Measurements from ENCODE around the gene AVPR1A. TPM values are rescaled to one million over a fixed set of nuclear protein-coding genes. Genes with fewer than 3 reads are reported as not detected.
A peak's percentile ranks its signal among the peaks of the same experiment; 100 is the strongest.
"Not testable (repeated sequence)": the region's sequence is repeated elsewhere in the genome, so short reads cannot be mapped to it uniquely, and the experiment has no call there.

AVPR1A gene
- polyA plus RNA-seq = not detected

- Mint-ChIP-seq H3K4me1 (peaks cover 0 to 5% (median 0%) of the 10 kb centered on the region in 3 donors), H3K27me3 (peaks cover 40% of the 10 kb centered on the region), H3K36me3 (peaks cover 2% of the 10 kb centered on the region), H3K4me3 (peak within 1 kb of the TSS in 2 of 4 donors; percentile 27 to 39), H3K9me3 (peaks cover 0 to 8% (median 4%) of the 10 kb centered on the region in 3 donors), H3K27ac (peak within 1 kb of the TSS in 2 of 3 donors; percentile 47 to 57)
These were observed at the start of gene AVPR1A for GRCh38 chr12:63150713-63151622. Gene AVPR1A (minus strand): TSS chr12:63151201. CDS start chr12:63150836, 365 bp downstream.

DNA sequence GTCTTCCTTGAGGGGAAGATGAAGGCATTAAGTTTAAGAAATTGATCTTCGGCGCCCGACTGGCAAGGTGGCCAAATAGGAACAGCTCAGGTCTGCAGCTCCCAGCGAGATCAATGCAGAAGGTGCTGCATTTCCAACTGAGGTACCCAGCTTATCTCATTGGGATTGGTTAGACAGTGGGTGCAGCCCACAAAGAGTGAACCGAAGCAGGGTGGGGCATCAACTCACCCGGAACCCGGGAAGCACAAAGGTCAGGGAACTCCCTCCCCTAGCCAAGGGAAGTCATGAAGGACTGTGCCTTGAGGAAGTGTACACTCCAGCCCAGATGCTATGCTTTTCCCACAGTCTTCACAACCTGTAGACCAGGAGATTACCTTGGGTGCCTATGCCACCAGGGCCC, 45.2 kb upstream of the AVPR1A start:
- Mint-ChIP-seq H3K27ac (no peak overlapping the region), H3K4me3 (no peak overlapping the region), H3K27me3 (no peaks in the 10 kb centered on the region), H3K4me1 (no peaks in the 10 kb centered on the region), H3K36me3 (no peaks in the 10 kb centered on the region), H3K9me3 (peaks cover 4% of the 10 kb centered on the region in 3 donors)

DNA sequence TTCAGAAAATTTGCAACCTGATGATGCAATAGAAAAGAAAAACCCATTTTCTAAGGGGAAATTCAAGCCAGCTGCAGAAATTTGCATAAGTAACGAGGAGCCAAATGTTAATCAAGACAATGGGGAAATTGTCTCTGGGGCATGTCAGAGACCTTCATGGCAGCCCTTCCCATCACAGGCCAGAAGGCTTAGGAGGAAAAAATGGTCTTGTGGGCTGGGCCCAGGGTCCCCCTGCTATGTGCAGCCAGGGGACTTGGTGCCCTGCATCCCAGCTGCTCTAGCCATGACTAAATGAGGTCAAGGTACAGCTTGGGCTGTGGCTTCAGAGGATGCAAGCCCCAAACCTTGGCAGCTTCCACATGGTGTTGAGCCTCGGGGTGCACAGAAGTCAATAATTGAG, 28.2 kb upstream of the AVPR1A start:
- Mint-ChIP-seq H3K27me3 (no peaks in the 10 kb centered on the region), H3K36me3 (peaks cover 2% of the 10 kb centered on the region), H3K9me3 (peaks cover 13 to 30% (median 17%) of the 10 kb centered on the region in 3 donors), H3K4me3 (no peak overlapping the region), H3K4me1 (peaks cover 0 to 1% (median 0%) of the 10 kb centered on the region in 3 donors), H3K27ac (no peak overlapping the region)

DNA sequence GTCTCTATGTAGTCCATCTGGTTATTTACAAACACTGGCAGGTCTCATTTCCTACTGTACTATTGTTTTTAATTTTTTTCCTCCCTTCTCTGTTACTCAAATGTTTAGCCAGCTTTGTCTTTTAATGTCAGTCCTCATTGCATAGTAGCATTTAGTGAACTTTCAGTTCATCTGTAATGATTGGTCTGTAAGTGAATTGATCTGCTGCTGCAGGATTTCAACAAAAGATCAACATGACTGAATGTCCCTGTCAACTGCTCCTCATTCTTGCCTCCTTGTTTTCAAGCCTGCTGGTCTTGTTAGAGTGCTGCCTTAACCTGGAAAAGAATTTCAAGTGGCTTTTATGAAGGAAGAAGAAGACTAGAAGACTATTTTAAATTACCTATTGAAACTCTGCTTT, 19.3 kb upstream of the AVPR1A start:
- Mint-ChIP-seq H3K4me3 (no peak overlapping the region), H3K36me3 (no peaks in the 10 kb centered on the region), H3K27me3 (no peaks in the 10 kb centered on the region), H3K9me3 (peaks cover 3 to 19% (median 7%) of the 10 kb centered on the region in 3 donors), H3K27ac (no peak overlapping the region), H3K4me1 (no peaks in the 10 kb centered on the region)

DNA sequence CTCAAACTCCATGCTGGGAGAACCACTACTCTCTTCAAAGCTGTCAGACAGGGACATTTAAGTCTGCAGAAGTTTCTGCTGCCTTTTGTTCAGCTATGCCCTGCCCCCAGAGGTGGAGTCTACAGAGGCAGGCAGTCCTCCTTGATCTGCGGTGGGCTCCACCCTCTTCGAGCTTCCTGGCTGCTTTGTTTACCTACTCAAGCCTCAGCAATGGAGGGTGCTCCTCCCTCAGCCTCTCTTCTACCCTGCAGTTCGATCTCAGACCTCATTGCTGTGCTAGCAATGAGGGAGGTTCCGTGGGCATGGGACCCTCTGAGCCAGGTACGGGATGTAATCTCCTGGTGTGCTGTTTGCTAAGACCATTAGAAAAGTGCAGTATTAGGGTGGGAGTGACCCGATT, 16.7 kb upstream of the AVPR1A start:
- peaks cover 4 to 13% (median 7%) of the 10 kb centered on the region in 3 donors for H3K9me3 Mint-ChIP-seq
- H3K27me3 Mint-ChIP-seq = not testable (repeated sequence)

GRCh38 chr12:63164911-63165310, 13.9 kb upstream of the AVPR1A start:
- Mint-ChIP-seq H3K9me3 (peaks cover 3 to 7% (median 5%) of the 10 kb centered on the region in 3 donors), H3K27ac (peak overlapping the region in 1 of 3 donors; percentile 63), H3K27me3 (no peaks in the 10 kb centered on the region), H3K4me3 (no peak overlapping the region), H3K36me3 (no peaks in the 10 kb centered on the region), H3K4me1 (no peaks in the 10 kb centered on the region)

More for the DNA sequence above, 16.7 kb upstream of the AVPR1A start:
- not testable (repeated sequence) for H3K27ac Mint-ChIP-seq, H3K4me3 Mint-ChIP-seq, H3K4me1 Mint-ChIP-seq, H3K36me3 Mint-ChIP-seq

GRCh38 chr12:63163541-63163940, 12.5 kb upstream of the AVPR1A start:
- Mint-ChIP-seq H3K27ac (no peak overlapping the region), H3K4me3 (no peak overlapping the region), H3K9me3 (peaks cover 3 to 5% (median 4%) of the 10 kb centered on the region in 3 donors), H3K36me3 (no peaks in the 10 kb centered on the region), H3K4me1 (no peaks in the 10 kb centered on the region), H3K27me3 (no peaks in the 10 kb centered on the region)

DNA sequence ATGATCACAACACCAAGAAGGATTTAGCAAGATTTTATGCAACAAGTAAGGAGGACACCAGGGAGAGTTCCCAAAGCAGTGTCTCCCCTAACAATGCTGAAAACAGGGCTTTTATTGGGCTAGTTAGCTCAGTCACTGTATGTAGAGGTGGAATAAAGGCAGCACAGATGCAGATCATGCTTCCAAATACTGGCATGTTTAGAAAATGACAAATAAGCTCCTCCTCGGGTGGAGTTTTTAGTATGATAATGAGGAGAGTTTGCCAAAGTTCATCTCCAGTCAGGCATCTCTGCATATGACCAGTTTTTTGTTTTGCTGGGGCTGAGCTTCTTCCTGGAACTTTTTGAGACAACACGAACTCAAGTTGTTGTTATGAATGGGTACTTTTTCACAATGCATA, 4.4 kb upstream of the AVPR1A start:
- Mint-ChIP-seq H3K27ac (no peak overlapping the region), H3K36me3 (no peaks in the 10 kb centered on the region), H3K4me3 (no peak overlapping the region), H3K4me1 (peaks cover 0 to 5% (median 0%) of the 10 kb centered on the region in 3 donors), H3K9me3 (peaks cover 0 to 6% (median 2%) of the 10 kb centered on the region in 3 donors), H3K27me3 (peaks cover 25% of the 10 kb centered on the region)

- Mint-ChIP-seq H3K27ac (no peak overlapping the region), H3K4me1 (peaks cover 0 to 5% (median 0%) of the 10 kb centered on the region in 3 donors), H3K36me3 (peaks cover 2% of the 10 kb centered on the region), H3K27me3 (peaks cover 33% of the 10 kb centered on the region), H3K9me3 (peaks cover 0 to 6% (median 4%) of the 10 kb centered on the region in 3 donors), H3K4me3 (no peak overlapping the region)
These were observed 3.6 kb upstream of the AVPR1A start for GRCh38 chr12:63154560-63154959.

DNA sequence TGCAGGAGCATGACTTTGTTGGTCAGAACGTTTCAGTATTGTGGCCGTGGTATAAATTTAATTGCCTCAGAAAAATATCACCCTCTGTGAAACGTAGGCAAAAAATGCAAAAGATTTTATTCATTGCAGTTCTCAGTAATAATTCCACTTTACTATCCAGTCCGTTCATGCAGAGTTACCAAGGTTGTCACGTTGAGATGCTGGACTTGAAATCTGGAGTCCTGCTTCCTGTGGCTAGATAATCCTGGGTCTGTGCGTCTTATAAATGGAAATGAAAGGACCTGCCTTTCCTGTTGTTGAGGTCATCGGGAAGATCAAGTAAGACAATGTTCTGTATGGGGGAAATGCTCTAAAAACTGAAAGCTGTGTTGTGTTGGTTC, 1.3 kb upstream of the AVPR1A start:
- Mint-ChIP-seq H3K27ac (no peak overlapping the region), H3K4me1 (peaks cover 0 to 5% (median 0%) of the 10 kb centered on the region in 3 donors), H3K4me3 (no peak overlapping the region), H3K36me3 (peaks cover 2% of the 10 kb centered on the region), H3K27me3 (peaks cover 40% of the 10 kb centered on the region), H3K9me3 (peaks cover 0 to 8% (median 4%) of the 10 kb centered on the region in 3 donors)

GRCh38 chr12:63151623-63152320, 771 bp upstream of the AVPR1A start:
- peak overlapping the region in 1 of 3 donors; percentile 47 for H3K27ac Mint-ChIP-seq
- peaks cover 2% of the 10 kb centered on the region for H3K36me3 Mint-ChIP-seq
- H3K27me3 Mint-ChIP-seq = peaks cover 40% of the 10 kb centered on the region
- peaks cover 0 to 5% (median 0%) of the 10 kb centered on the region in 3 donors for H3K4me1 Mint-ChIP-seq
- H3K4me3 Mint-ChIP-seq = no peak overlapping the region
- H3K9me3 Mint-ChIP-seq = peaks cover 0 to 8% (median 4%) of the 10 kb centered on the region in 3 donors

- Mint-ChIP-seq H3K4me1 (peaks cover 0 to 5% (median 0%) of the 10 kb centered on the region in 3 donors), H3K9me3 (peaks cover 0 to 6% (median 4%) of the 10 kb centered on the region in 3 donors), H3K27me3 (peaks cover 40% of the 10 kb centered on the region), H3K27ac (no peak overlapping the region), H3K4me3 (peak overlapping the region in 1 of 4 donors; percentile 27), H3K36me3 (peaks cover 2% of the 10 kb centered on the region)
These were observed 890 bp downstream of the AVPR1A start for GRCh38 chr12:63149909-63150712.

GRCh38 chr12:63144556-63144955, 6.4 kb downstream of the AVPR1A start:
- Mint-ChIP-seq H3K4me1 (no peaks in the 10 kb centered on the region), H3K27me3 (peaks cover 7% of the 10 kb centered on the region), H3K4me3 (no peak overlapping the region), H3K27ac (no peak overlapping the region), H3K36me3 (no peaks in the 10 kb centered on the region), H3K9me3 (peaks cover 0 to 2% (median 0%) of the 10 kb centered on the region in 3 donors)

GRCh38 chr12:63138488-63138887, 12.5 kb downstream of the AVPR1A start:
- no peak overlapping the region for H3K27ac Mint-ChIP-seq
- H3K4me1 Mint-ChIP-seq = no peaks in the 10 kb centered on the region

More at GRCh38 chr12:63138488-63138887, 12.5 kb downstream of the AVPR1A start:
- Mint-ChIP-seq H3K36me3 (no peaks in the 10 kb centered on the region), H3K9me3 (no peaks in the 10 kb centered on the region), H3K4me3 (no peak overlapping the region), H3K27me3 (no peaks in the 10 kb centered on the region)

All from IgD-negative memory B cell (primary cell).